Neural progenitor cell (in vitro differentiated cells): ENCODE results near the gene TMCO4. TPM values are rescaled to one million over a fixed set of nuclear protein-coding genes. Genes with fewer than 3 reads are reported as not detected.

Experiments
- DNase-seq: peaks from one replicate; pipeline ENCODE4 v3.0.0-alpha.2; 2016; ENCODE audit warnings: low spot score
- H2AFZ ChIP-seq: fragments of 200-600 bp; sonication (generic); replicated peaks from 2 replicates; pipeline ENCODE4 v1.6.1; 2016; ENCODE audit warnings: antibody characterized with exemption
- H3F3A ChIP-seq: fragments of 200-600 bp; sonication (generic); 2 replicates; pipeline ENCODE4 v1.6.1; 2016; ENCODE audit warnings: antibody characterized with exemption, low read depth
- H3K27ac ChIP-seq: fragments of 200-600 bp; sonication (generic); 2 replicates; pipeline ENCODE4 v1.5.1; 2016; ENCODE audit warnings: mild to moderate bottlenecking
- H3K27me3 ChIP-seq: fragments of 200-600 bp; sonication (generic); 2 replicates; pipeline ENCODE4 v1.6.1; 2016; ENCODE audit warnings: mild to moderate bottlenecking, moderate library complexity
- H3K36me3 ChIP-seq: fragments of 200-600 bp; sonication (generic); 2 replicates; pipeline ENCODE4 v1.5.1; 2016
- H3K4me1 ChIP-seq: fragments of 200-600 bp; sonication (generic); 2 replicates; pipeline ENCODE4 v1.6.1; 2016; ENCODE audit warnings: mixed run types
- H3K4me2 ChIP-seq: fragments of 200-600 bp; sonication (generic); 2 replicates; pipeline ENCODE4 v1.6.1; 2016
- H3K4me3 ChIP-seq: fragments of 200-600 bp; sonication (generic); 2 replicates; pipeline ENCODE4 v1.5.1; 2016
- H3K79me2 ChIP-seq: fragments of 200-600 bp; sonication (generic); 2 replicates; pipeline ENCODE4 v1.6.1; 2016; ENCODE audit warnings: low read depth
- H3K9ac ChIP-seq: fragments of 200-600 bp; sonication (generic); 2 replicates; pipeline ENCODE4 v1.6.1; 2016
- H3K9me3 ChIP-seq: fragments of 200-600 bp; sonication (generic); 2 replicates; pipeline ENCODE4 v1.5.1; 2016; ENCODE audit warnings: low read depth
- H4K20me1 ChIP-seq: fragments of 200-600 bp; sonication (generic); 2 replicates; pipeline ENCODE4 v1.6.1; 2016; ENCODE audit warnings: low read depth
- H3K27ac Mint-ChIP-seq: 3 replicates; pipeline ENCODE4 v1.8.0; 2021; ENCODE audit warnings: mixed read lengths
- H3K27me3 Mint-ChIP-seq: 2 replicates; pipeline ENCODE4 v1.8.0; 2022; ENCODE audit warnings: low read depth, mild to moderate bottlenecking, inconsistent platforms, moderate library complexity, mixed read lengths; ENCODE audit not compliant: insufficient read depth
- H3K36me3 Mint-ChIP-seq: 3 replicates; pipeline ENCODE4 v1.8.0; 2021; ENCODE audit warnings: mixed read lengths
- H3K4me1 Mint-ChIP-seq: 3 replicates; pipeline ENCODE4 v1.8.0; 2021; ENCODE audit warnings: mixed read lengths
- H3K4me3 Mint-ChIP-seq: 3 replicates; pipeline ENCODE4 v1.8.0; 2021; ENCODE audit warnings: mild to moderate bottlenecking, moderate library complexity, mixed read lengths
- H3K9me3 Mint-ChIP-seq: 3 replicates; pipeline ENCODE4 v1.8.0; 2020; ENCODE audit warnings: mixed read lengths
- CTCF ChIP-seq: fragments of 200-600 bp; sonication (generic); IDR thresholded peaks from 2 replicates; pipeline ENCODE4 v1.5.1; 2017; ENCODE audit warnings: antibody characterized with exemption, mild to moderate bottlenecking
- EZH2 ChIP-seq: fragments of 200-600 bp; sonication (generic); IDR thresholded peaks from 2 replicates; pipeline ENCODE4 v1.6.1; 2017; ENCODE audit warnings: antibody characterized with exemption, mild to moderate bottlenecking, moderate library complexity
- EZH2phosphoT487 ChIP-seq: fragments of 200-600 bp; sonication (generic); IDR thresholded peaks from 2 replicates; pipeline ENCODE4 v1.6.1; 2017; ENCODE audit warnings: antibody characterized with exemption
- total RNA-seq: library from RNA; depleted of rRNA; stranded (reverse); fragments of >200 nt; gene quantifications from 2 replicates; pipeline ENCODE4 v1.2.3, GENCODE V29; 2015; ENCODE audit warnings: low replicate concordance

The TMCO4 gene
- total RNA-seq, 1 donor from 2014 or later = 0.30 TPM

GRCh38 chr1:19731311-19731821 lies 68.3 kb downstream of the TMCO4 start:
- H3K4me3 ChIP-seq = no peak overlapping the region
- peaks cover 22% of the 10 kb centered on the region for H3K4me1 Mint-ChIP-seq
- no peak overlapping the region for H3K27ac Mint-ChIP-seq
- H3K9me3 Mint-ChIP-seq = peaks cover 7% of the 10 kb centered on the region
- H3K36me3 ChIP-seq = no peaks in the 10 kb centered on the region
- H3K79me2 ChIP-seq = no peaks in the 10 kb centered on the region
- no peaks in the 10 kb centered on the region for H3K36me3 Mint-ChIP-seq
- peak overlapping the region; percentile 40 for H3K4me2 ChIP-seq
- no peak overlapping the region for H3K4me3 Mint-ChIP-seq
- H3K27ac ChIP-seq = peak overlapping the region; percentile 38
- no peak for DNase-seq
- no peak overlapping the region for H2AFZ ChIP-seq
- H3K9me3 ChIP-seq = peaks cover 2% of the 10 kb centered on the region
- H3K27me3 Mint-ChIP-seq = peaks cover 34% of the 10 kb centered on the region
- H3K4me1 ChIP-seq = peaks cover 24% of the 10 kb centered on the region
- no peaks in the 10 kb centered on the region for H3K27me3 ChIP-seq
- TF ChIP-seq EZH2 = no peak
- TF ChIP-seq CTCF = no peak
- TF ChIP-seq EZH2phosphoT487 = no peak
- H3F3A ChIP-seq = peaks cover 27% of the 10 kb centered on the region
- no peaks in the 10 kb centered on the region for H4K20me1 ChIP-seq
- H3K9ac ChIP-seq = no peak overlapping the region

- no peaks in the 10 kb centered on the region for H3K36me3 Mint-ChIP-seq
- Histone ChIP-seq H3K4me2 (peak overlapping the region; percentile 40), H3K79me2 (no peaks in the 10 kb centered on the region), H3F3A (peaks cover 27% of the 10 kb centered on the region), H2AFZ (no peak overlapping the region), H3K4me1 (peaks cover 24% of the 10 kb centered on the region), H3K27ac (peak overlapping the region; percentile 38), H3K9me3 (peaks cover 2% of the 10 kb centered on the region), H3K36me3 (no peaks in the 10 kb centered on the region), H3K27me3 (no peaks in the 10 kb centered on the region), H4K20me1 (no peaks in the 10 kb centered on the region), H3K9ac (no peak overlapping the region), H3K4me3 (no peak overlapping the region)
- H3K27ac Mint-ChIP-seq = no peak overlapping the region
- peaks cover 7% of the 10 kb centered on the region for H3K9me3 Mint-ChIP-seq
- DNase-seq = peak; percentile 77
- H3K4me1 Mint-ChIP-seq = peaks cover 22% of the 10 kb centered on the region
- H3K27me3 Mint-ChIP-seq = peaks cover 35% of the 10 kb centered on the region
- H3K4me3 Mint-ChIP-seq = peak overlapping the region; percentile 39
- TF ChIP-seq EZH2phosphoT487 (peak; percentile 75), EZH2 (no peak)
These were observed 68.9 kb downstream of the TMCO4 start for GRCh38 chr1:19730793-19731192.

- Mint-ChIP-seq H3K4me3 (no peak overlapping the region), H3K4me1 (peaks cover 24% of the 10 kb centered on the region), H3K27ac (no peak overlapping the region), H3K9me3 (peaks cover 7% of the 10 kb centered on the region), H3K36me3 (no peaks in the 10 kb centered on the region), H3K27me3 (peaks cover 35% of the 10 kb centered on the region)
- no peaks in the 10 kb centered on the region for H3K79me2 ChIP-seq
- H3K36me3 ChIP-seq = no peaks in the 10 kb centered on the region
- peaks cover 24% of the 10 kb centered on the region for H3K4me1 ChIP-seq
- no peak overlapping the region for H3K27ac ChIP-seq
- H4K20me1 ChIP-seq = no peaks in the 10 kb centered on the region
- no peaks in the 10 kb centered on the region for H3K27me3 ChIP-seq
- H3F3A ChIP-seq = peaks cover 27% of the 10 kb centered on the region
- no peak overlapping the region for H3K4me3 ChIP-seq
- DNase-seq = no peak
- peaks cover 2% of the 10 kb centered on the region for H3K9me3 ChIP-seq
- no peak overlapping the region for H2AFZ ChIP-seq
- no peak overlapping the region for H3K9ac ChIP-seq
- no peak for TF ChIP-seq EZH2phosphoT487
- TF ChIP-seq EZH2 = no peak
- TF ChIP-seq CTCF = no peak
- H3K4me2 ChIP-seq = no peak overlapping the region
These were observed 69.5 kb downstream of the TMCO4 start for GRCh38 chr1:19730232-19730631.

GRCh38 chr1:19728413-19729145 lies 71.1 kb downstream of the TMCO4 start:
- peaks cover 27% of the 10 kb centered on the region for H3F3A ChIP-seq
- Mint-ChIP-seq H3K4me3 (peak overlapping the region; percentile 11), H3K4me1 (peaks cover 25% of the 10 kb centered on the region), H3K27ac (no peak overlapping the region), H3K27me3 (peaks cover 25% of the 10 kb centered on the region), H3K9me3 (peaks cover 7% of the 10 kb centered on the region), H3K36me3 (no peaks in the 10 kb centered on the region)
- H3K36me3 ChIP-seq = no peaks in the 10 kb centered on the region
- H3K4me1 ChIP-seq = peaks cover 22% of the 10 kb centered on the region
- no peak overlapping the region for H3K4me3 ChIP-seq
- H3K9ac ChIP-seq = no peak overlapping the region
- H3K9me3 ChIP-seq = peaks cover 2% of the 10 kb centered on the region
- no peak overlapping the region for H3K27ac ChIP-seq
- DNase-seq = no peak
- TF ChIP-seq EZH2phosphoT487 = no peak
- no peak for TF ChIP-seq CTCF
- no peak for TF ChIP-seq EZH2
- no peaks in the 10 kb centered on the region for H4K20me1 ChIP-seq
- no peaks in the 10 kb centered on the region for H3K79me2 ChIP-seq
- no peak overlapping the region for H3K4me2 ChIP-seq
- no peaks in the 10 kb centered on the region for H3K27me3 ChIP-seq
- no peak overlapping the region for H2AFZ ChIP-seq
